Measurements from ENCODE around the gene GP1BA.

DNA sequence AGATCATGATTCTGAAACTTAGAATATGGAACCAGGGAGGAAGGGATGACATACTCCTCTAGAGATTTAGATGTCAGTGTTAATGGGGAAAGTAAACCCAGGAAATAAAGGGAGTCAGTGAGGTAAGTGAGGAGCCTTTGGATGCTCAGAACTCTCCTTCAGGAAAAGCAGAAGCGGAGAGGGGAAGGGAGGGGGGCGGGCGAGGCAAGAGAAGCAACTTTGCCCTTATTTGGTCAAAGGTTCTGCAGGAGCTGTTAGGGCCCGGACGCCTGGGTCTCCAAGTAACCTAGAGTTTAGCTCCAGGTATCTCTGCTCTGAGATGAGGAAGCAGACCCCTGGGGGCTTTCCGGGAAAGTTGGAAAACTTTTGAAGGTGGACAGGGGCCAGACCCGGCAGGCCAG, 14.9 kb downstream of the GP1BA start:
- TF ChIP-seq SUZ12 (IDR thresholded peaks at IDR 0.05; ENCODE audit: extremely low read depth, insufficient read depth, insufficient read length) (no peak), YY1 (IDR thresholded peaks at IDR 0.05; ENCODE audit: insufficient read depth, insufficient read length) (no peak)

Data from NT2/D1 (cell line).